SK-N-SH treated with all-trans-retinoic acid at 6 μM for 48 hours (cell line): Measurements from ENCODE around the gene HHIPL1.

Source experiments
- ARNTL ChIP-seq: fragments of 450-650 bp; formaldehyde crosslinking; IDR thresholded peaks from 2 replicates; pipeline ENCODE4 v1.5.0; 2020; ENCODE audit warnings: low read depth, mild to moderate bottlenecking, moderate library complexity, borderline replicate concordance
- CSRNP3 ChIP-seq: fragments of 250-450 bp; sonication (Bioruptor Pico); IDR thresholded peaks from 2 replicates; pipeline ENCODE4 v1.5.1; 2021; ENCODE audit warnings: mild to moderate bottlenecking, moderate library complexity
- ESRRG ChIP-seq: fragments of 250-450 bp; sonication (Bioruptor Pico); IDR thresholded peaks from 2 replicates; pipeline ENCODE4 v1.6.1; 2021; ENCODE audit warnings: mild to moderate bottlenecking
- OSR1 ChIP-seq: fragments of 250-450 bp; sonication (Bioruptor Pico); IDR thresholded peaks from 2 replicates; pipeline ENCODE4 v1.8.0; 2022; ENCODE audit warnings: moderate library complexity, mild to moderate bottlenecking, inconsistent platforms
- PATZ1 ChIP-seq: fragments of 250-450 bp; sonication (Bioruptor Pico); IDR thresholded peaks from 2 replicates; pipeline ENCODE4 v1.8.0; 2020; ENCODE audit warnings: mild to moderate bottlenecking, moderate library complexity, borderline replicate concordance
- RARB ChIP-seq: fragments of 250-450 bp; sonication (Bioruptor Pico); IDR thresholded peaks from 2 replicates; pipeline ENCODE4 v1.8.0; 2021; ENCODE audit warnings: mild to moderate bottlenecking, moderate library complexity
- SNAI2 ChIP-seq: fragments of 250-450 bp; sonication (Bioruptor Pico); IDR thresholded peaks from 2 replicates; pipeline ENCODE4 v1.5.0; 2020; ENCODE audit warnings: mild to moderate bottlenecking, moderate library complexity
- TCF4 ChIP-seq: fragments of 250-450 bp; sonication (Bioruptor Pico); IDR thresholded peaks from 2 replicates; pipeline ENCODE4 v1.8.0; 2021; ENCODE audit warnings: mild to moderate bottlenecking, moderate library complexity, borderline replicate concordance
- ZNF565 ChIP-seq: fragments of 450-650 bp; formaldehyde crosslinking; conservative IDR thresholded peaks from 2 replicates; pipeline ENCODE4 v1.5.0; 2020; ENCODE audit warnings: low read depth, mild to moderate bottlenecking, moderate library complexity
- ZNF70 ChIP-seq: fragments of 450-650 bp; formaldehyde crosslinking; IDR thresholded peaks from 2 replicates; pipeline ENCODE4 v1.5.0; 2020; ENCODE audit warnings: mild to moderate bottlenecking, moderate library complexity
- ZNF8 ChIP-seq: fragments of 450-650 bp; formaldehyde crosslinking; IDR thresholded peaks from 2 replicates; pipeline ENCODE4 v1.5.0; 2020; ENCODE audit warnings: mild to moderate bottlenecking, moderate library complexity
- TF ChIP-seq, protein P1 (sequence below): fragments of 250-450 bp; sonication (Bioruptor Pico); IDR thresholded peaks from 2 replicates; pipeline ENCODE4 v1.5.1; 2020; ENCODE audit warnings: low read depth, mild to moderate bottlenecking, moderate library complexity

DNA sequence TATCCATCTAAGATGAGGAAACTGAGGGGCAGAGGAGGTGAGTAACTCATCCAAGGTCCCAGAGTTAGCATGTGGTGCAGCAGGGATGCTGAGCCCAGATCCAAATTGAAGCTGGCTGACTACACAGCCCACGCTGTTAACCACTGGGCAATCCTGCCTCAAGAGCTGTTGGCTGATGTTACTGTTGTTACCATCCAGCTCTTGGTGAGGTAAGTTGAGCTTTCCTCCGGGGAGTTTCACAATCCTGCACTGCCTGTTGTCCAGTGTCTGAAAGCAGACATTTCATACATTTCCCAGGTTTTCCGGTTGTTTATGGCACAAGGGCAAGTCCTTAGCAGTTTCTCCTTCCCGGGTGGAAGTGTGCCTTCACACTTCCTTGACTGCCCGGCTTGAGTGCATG lies 53.7 kb downstream of the HHIPL1 start:
- TF ChIP-seq ARNTL (CRISPR knock-in tag) = no peak
- no peak for TF ChIP-seq PATZ1 (CRISPR knock-in tag)
- TF ChIP-seq ZNF70 (CRISPR knock-in tag) = no peak
- TF ChIP-seq CSRNP3 (CRISPR knock-in tag) = no peak
- no peak for TF ChIP-seq RARB (CRISPR knock-in tag)
- no peak for TF ChIP-seq ZNF8 (CRISPR knock-in tag)
- no peak for TF ChIP-seq ZNF565 (CRISPR knock-in tag)
- TF ChIP-seq, protein P1, sequence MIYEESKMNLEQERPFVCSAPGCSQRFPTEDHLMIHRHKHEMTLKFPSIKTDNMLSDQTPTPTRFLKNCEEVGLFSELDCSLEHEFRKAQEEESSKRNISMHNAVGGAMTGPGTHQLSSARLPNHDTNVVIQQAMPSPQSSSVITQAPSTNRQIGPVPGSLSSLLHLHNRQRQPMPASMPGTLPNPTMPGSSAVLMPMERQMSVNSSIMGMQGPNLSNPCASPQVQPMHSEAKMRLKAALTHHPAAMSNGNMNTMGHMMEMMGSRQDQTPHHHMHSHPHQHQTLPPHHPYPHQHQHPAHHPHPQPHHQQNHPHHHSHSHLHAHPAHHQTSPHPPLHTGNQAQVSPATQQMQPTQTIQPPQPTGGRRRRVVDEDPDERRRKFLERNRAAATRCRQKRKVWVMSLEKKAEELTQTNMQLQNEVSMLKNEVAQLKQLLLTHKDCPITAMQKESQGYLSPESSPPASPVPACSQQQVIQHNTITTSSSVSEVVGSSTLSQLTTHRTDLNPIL = no peak
- no peak for TF ChIP-seq OSR1 (CRISPR knock-in tag)
- TF ChIP-seq TCF4 = no peak
- no peak for TF ChIP-seq SNAI2 (CRISPR knock-in tag)
- no peak for TF ChIP-seq ESRRG (CRISPR knock-in tag)
